Stimulated activated CD4-positive, alpha-beta T cell treated with anti-CD3 and anti-CD28 coated beads, Interleukin-4, amount 100 ng/mL, for 4 hours (primary cell): ENCODE data around the gene GFOD1.
"Not testable (repeated sequence)": the region's sequence is repeated elsewhere in the genome, so short reads cannot be mapped to it uniquely, and the experiment has no call there.

ENCODE experiments used
- DNase-seq, 2 experiments: peaks; one replicate each; pipeline ENCODE4 v3.0.0-alpha.2; 2020

GFOD1 gene

DNA sequence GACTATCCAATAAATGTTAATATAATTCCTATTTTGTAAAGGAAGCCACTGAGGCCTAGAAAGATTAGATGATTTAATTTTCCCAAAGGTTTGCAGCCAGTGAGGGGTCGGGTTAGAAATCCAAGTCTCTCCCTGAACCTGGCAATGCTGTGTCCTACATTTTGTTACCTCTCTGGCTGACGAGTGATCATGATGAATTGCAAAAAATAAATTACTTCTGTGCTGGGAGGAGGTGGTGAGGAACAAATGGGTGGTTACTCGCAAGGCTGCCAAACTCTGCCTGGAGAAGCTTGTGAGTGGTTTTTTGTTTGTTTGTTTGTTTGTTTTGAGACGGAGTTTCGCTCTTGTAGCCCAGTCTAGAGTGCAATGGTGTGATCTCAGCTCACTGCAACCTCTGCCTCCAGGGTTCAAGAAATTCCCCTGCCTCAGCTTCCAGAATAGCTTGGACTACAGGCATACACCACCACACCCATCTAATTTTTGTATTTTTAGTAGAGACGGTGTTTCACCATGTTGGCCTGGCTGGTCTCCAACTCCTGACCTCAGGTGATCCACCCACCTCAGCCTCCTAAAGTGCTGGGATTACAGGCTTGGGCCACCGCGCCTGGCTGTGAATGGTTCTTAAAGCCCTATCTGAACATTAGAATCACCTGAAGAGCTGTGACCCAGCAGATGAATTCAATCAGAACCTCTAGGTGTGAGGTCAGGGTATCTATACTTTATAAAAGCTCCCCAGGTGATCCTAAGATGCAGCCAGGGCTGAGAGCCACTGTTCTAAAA is 138.9 kb downstream of the GFOD1 start:
- DNase-seq, result no peak

DNA sequence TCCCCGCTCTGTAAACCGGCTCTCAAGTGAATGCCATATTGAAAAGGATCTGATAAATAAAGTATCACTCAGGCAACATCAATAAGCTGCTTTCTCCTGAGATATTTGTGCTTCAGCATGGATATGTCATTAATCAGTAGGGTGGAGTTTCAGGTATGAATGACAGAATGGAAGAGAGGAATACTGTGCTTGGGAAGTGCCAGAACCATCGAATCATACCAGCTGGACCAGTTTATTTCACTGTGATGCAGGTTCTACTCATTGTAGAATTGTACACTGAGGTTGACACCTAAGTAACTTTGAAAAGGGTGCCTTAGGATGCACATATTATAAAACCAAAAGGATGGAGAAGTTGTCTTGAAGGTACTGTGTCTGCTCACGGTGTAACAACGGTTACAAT is 141.2 kb downstream of the GFOD1 start:
- DNase-seq, result no peak

DNA sequence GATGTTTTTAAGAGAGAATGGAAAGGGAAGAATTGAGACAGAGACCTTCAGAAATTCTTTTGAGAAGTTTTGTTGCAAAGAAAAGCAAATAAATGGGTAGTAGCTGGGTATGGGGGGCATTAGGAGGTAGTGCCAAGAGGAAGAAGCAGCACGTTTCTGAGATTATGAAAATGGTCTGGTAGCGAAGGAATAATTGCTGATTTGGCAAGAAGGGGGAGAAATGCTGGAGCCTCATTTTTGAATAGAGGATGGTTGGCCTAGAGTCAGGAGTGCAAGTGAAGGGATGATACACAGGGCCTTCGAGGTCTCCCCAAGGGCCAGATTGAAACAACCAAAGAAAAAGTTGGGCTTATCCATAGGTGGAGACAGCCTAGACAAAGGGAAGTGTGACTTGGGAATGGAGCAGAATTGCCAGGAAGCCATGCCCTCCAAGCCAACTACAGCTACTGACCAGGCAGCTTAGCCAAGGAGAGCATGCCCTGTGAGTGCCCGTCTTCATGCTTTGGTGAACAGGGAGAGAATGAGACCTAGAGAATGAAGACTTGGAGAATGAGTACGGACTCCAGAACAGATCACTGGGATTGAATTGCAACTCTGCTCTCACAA is 144.9 kb downstream of the GFOD1 start:
- no peak for DNase-seq

DNA sequence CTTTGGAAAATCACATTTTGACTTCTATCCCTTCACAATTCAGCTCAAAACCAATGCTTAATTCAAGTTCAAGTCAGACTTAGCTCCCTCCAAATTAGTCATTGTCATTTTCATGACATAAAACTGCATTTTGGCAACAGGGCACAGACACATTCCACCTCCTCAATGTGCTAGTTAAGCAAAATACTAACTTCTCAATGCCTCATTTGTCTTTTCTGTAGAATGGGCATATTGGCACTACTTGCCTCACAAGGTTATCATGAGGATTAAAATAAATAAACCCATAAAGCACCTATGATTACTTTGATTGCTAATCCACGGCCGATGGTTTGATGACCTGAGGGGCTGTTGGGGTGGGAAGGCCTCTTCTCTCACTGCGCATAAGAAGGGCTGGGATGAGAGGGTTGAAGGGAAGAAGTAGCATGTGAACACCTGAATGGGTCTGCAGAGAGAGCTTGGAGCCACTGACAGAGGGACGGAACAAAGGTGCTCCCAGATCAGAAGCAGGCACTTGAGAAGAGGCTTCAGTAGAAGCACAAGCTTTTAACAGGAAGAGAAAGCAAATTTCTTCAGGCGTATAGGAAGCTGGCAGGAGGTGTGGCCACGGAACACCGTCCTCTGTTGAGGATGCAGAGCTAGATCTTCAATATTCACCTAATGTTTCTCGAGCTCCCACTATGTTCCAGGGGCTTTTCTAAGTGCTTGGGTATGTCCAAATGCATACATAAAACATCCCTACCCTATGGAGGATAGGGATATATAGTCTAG is 147.4 kb downstream of the GFOD1 start:
- DNase-seq, result no peak

- no peak for DNase-seq
These were observed 149.4 kb downstream of the GFOD1 start for GRCh38 chr6:13338038-13338437.

- DNase-seq, result peak; percentile 69 to 79
These were observed 150.8 kb downstream of the GFOD1 start for GRCh38 chr6:13336553-13336952.

DNA sequence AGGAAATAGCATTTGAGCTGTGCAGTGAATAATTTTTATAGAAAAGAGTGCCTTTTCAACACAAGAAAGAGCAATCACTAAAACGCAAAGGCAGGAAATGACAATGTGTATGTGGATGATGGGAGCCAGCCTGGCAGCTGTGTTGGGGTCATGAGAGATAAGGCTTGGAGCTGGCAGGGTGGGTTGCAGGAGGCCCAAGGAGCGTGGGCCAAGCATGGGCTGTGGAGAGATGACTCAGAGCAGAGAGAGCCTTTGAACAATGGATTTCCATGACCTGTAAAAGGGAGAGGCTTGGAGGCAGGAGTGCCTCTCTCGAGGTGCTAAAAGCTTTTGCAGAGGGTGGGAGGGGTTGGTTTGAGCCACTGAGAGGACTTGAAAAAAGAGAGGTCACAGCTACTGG is 152.4 kb downstream of the GFOD1 start:
- no peak for DNase-seq

DNA sequence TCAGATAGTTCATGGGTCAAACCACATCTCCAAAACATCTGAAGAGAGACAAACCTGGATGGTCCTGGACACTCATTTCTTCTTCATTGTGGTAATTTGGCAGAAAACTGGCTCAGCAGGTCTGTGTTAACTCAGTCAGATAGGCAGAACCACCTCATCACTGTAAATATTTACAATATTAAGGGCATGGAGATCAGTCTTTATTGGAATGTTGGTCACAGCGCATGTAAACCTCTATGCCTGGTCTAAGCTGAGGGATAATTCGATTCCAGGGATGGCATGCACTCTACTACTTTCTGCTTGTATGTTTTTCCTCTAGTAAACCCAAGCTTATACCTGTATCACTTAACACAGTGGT is 155.1 kb downstream of the GFOD1 start:
- no peak for DNase-seq

- DNase-seq, result no peak
These were observed 155.7 kb downstream of the GFOD1 start for GRCh38 chr6:13331516-13332348.

DNA sequence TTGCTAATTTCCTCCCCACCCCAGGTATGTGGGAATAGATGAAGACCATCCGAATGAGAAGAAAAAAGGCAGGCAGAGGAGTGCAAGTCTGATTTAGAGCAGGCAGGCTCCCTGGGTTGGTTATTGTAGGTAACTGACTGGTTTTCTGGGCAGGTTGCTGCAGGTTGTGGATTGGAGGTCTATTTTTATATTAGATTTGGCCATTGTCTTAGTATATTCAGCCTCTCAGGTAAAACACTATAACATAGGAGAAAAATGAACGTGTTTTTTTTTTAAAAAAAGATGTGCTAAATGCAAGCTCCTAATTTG is 158.6 kb downstream of the GFOD1 start:
- DNase-seq, result no peak

GRCh38 chr6:13328076-13328874 is 159.1 kb downstream of the GFOD1 start, which contains the start of gene TBC1D7:
Gene TBC1D7 (minus strand): TSS chr6:13328537. CDS start chr6:13326898, 1,639 bp downstream.
- peak; percentile 90 to 94 for DNase-seq

GRCh38 chr6:13327691-13328075 is 159.7 kb downstream of the GFOD1 start:
- DNase-seq, result no peak

DNA sequence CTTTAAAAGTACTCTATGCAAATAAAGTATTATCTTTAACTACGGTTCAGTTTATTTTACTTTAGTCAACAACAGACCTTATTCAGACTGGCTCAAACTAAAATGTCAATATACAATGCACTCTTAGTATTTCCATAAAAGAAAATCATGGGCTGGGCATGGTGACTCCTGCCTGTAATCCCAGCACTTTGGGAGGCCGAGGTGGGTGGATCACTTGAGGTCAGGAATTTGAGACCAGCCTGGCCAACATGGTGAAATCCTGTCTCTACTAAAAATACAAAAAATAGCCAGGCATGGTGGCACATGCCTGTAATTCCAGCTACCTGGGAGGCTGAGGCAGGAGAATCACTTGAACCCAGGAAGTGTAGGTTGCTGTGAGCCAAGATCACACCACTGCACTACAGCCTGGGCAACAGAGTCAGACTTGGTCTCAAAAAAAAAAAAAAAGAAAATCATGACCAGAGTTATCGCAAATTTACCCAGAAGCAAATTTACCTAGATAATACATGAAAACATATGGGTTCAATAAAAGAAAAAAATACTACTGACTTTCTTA is 161.3 kb downstream of the GFOD1 start:
- not testable (repeated sequence) for DNase-seq

- no peak for DNase-seq
These were observed 167.4 kb downstream of the GFOD1 start for GRCh38 chr6:13319891-13320564.

- DNase-seq, result no peak
These were observed 168.6 kb downstream of the GFOD1 start for GRCh38 chr6:13318821-13319220.

- no peak for DNase-seq
These were observed 171.5 kb downstream of the GFOD1 start for GRCh38 chr6:13315896-13316295.

- DNase-seq, result no peak
These were observed 172.6 kb downstream of the GFOD1 start for GRCh38 chr6:13314806-13315205.

GRCh38 chr6:13311155-13311554 is 176.2 kb downstream of the GFOD1 start:
- DNase-seq, result no peak

GRCh38 chr6:13308332-13308731 is 179.1 kb downstream of the GFOD1 start:
- DNase-seq, result no peak
